GM12891 (cell line): Measurements from ENCODE around the gene MANF.

Experiments used
- DNase-seq: peaks from one replicate; pipeline ENCODE4 v3.0.0; 2011; ENCODE audit warnings: low spot score; ENCODE audit not compliant: insufficient read length
- FAIRE-seq: peaks from 2 replicates; lab custom pipeline; 2011; peaks lifted over from hg19 to GRCh38; lab: Jason Lieb, UNC
- PAX5 ChIP-seq: IDR thresholded peaks from 2 replicates; pipeline ENCODE4 v1.6.1; 2011; ENCODE audit warnings: low read length, moderate library complexity, mild to moderate bottlenecking; ENCODE audit not compliant: insufficient read depth, severe bottlenecking
- POLR2A ChIP-seq: IDR thresholded peaks from 2 replicates; pipeline ENCODE4 v1.6.1; 2011; ENCODE audit warnings: low read depth, low read length, control low read depth
- POLR2AphosphoS5 ChIP-seq: IDR thresholded peaks from 2 replicates; pipeline ENCODE4 v1.6.1; 2011; ENCODE audit warnings: low read depth, low read length, control low read depth
- POU2F2 ChIP-seq: IDR thresholded peaks from 2 replicates; pipeline ENCODE4 v1.6.1; 2011; ENCODE audit warnings: low read depth, mild to moderate bottlenecking, control low read depth, low read length, moderate library complexity
- SPI1 ChIP-seq: IDR thresholded peaks from 2 replicates; pipeline ENCODE4 v1.6.1; 2011; ENCODE audit warnings: low read depth, low read length, control low read depth
- TAF1 ChIP-seq: IDR thresholded peaks from 2 replicates; pipeline ENCODE4 v1.6.1; 2011; ENCODE audit warnings: low read depth, low read length, control low read depth

Gene MANF

GRCh38 chr3:51371943-51372557 is 13.0 kb upstream of the MANF start:
- FAIRE-seq: peak; percentile 81
- no peak for TF ChIP-seq PAX5
- TF ChIP-seq TAF1: no peak
- no peak for TF ChIP-seq SPI1
- no peak for TF ChIP-seq POLR2AphosphoS5
- no peak for TF ChIP-seq POLR2A
- no peak for TF ChIP-seq POU2F2
- no peak for DNase-seq

GRCh38 chr3:51373658-51374421 is 11.3 kb upstream of the MANF start:
- DNase-seq (no peak), FAIRE-seq (no peak)
- no peak for TF ChIP-seq POU2F2
- TF ChIP-seq POLR2AphosphoS5: no peak
- no peak for TF ChIP-seq POLR2A
- TF ChIP-seq SPI1: no peak
- TF ChIP-seq TAF1: no peak
- no peak for TF ChIP-seq PAX5

DNA sequence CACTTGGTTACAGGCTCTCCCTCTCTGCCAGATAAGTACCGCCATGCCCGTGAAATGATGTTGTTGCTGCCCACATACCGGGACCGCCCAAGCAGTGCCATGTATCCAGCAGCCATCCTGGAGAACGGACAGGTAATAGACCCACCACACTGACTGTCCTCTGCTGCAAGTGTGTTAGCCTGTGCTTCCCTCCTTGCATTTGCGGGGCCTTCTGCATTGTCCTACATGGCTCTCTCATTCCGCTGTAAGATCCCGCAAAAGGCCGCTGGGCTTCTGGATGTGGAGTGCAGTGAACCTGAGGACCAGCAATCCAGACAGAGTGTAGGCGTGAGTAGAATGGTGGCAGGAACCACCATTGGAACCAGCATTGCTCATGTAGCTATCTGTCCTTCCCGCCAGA is 10.6 kb upstream of the MANF start:
- FAIRE-seq: no peak
- DNase-seq: no peak
- TF ChIP-seq POLR2A (no peak), POLR2AphosphoS5 (no peak), POU2F2 (no peak), SPI1 (no peak), PAX5 (no peak), TAF1 (no peak)

DNA sequence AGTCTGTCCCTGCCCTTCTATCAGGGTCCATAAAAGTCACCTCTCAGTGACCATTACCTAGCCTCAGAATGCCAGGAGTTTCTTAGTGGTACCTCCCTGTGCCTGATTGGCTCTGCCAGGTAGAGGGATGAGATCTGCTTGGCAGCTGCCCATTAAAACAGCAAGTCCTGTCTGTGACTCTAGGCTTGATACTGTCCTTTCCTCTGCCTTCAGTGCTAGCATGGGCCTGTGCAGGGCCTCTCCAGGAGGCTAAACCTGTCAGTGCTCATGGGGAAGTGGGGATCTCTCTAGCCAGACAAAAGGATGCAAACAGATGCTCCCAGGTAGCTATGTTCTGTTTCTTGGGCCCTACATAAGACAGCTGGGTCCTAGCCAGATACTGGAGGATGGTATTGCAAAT is 10.0 kb upstream of the MANF start:
- DNase-seq (no peak), FAIRE-seq (no peak)
- TF ChIP-seq PAX5 (no peak), SPI1 (no peak), POLR2A (no peak), POU2F2 (no peak), TAF1 (no peak), POLR2AphosphoS5 (no peak)

DNA sequence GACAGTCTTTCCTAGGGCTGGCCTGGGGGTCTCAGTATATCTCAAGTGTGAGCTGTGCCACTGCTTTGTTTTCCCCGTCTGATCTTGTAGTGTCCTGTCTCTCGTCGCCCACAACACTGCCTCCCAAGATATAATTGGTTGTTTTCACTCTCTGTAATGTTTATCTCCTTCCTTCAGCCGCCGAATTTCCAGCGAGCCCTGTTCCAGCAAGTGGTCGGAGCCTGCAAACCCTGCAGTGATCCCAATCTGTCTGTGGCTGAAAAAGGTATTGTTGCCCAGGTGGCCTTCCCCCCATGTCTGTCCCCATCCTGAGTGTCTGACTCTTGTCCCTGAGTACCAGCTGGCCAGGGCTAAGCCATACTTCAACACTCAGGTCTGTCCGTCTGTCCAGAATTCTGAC is 9.5 kb upstream of the MANF start:
- DNase-seq (no peak), FAIRE-seq (no peak)
- TF ChIP-seq TAF1 (no peak), POLR2A (no peak), POU2F2 (no peak), PAX5 (no peak), SPI1 (no peak), POLR2AphosphoS5 (no peak)

DNA sequence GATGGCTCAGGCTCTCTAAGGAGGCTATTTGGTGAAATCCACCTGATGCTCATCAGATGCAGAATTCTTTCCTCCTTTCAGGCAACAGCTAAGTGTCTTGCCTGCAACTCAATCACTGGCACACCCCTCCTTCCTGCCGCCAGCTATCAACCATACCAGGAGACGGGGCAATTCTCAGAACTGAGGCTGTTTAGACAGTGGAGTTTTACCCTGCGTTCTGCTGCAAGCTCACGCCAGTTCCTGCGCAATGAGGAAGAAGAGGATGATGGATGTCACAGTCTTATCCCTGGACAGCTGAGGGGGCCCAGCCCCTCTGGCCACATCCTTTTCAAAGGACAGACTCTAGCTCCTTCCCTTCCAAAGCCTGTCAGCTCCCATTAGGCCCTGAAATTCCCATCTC is 7.0 kb upstream of the MANF start:
- TF ChIP-seq PAX5: no peak
- TF ChIP-seq POU2F2: no peak
- TF ChIP-seq TAF1: no peak
- TF ChIP-seq POLR2AphosphoS5: no peak
- no peak for TF ChIP-seq SPI1
- TF ChIP-seq POLR2A: no peak
- DNase-seq (no peak), FAIRE-seq (no peak)

GRCh38 chr3:51378726-51379125 is 6.4 kb upstream of the MANF start:
- no peak for DNase-seq
- FAIRE-seq: no peak
- no peak for TF ChIP-seq POU2F2
- TF ChIP-seq PAX5: no peak
- TF ChIP-seq TAF1: no peak
- TF ChIP-seq POLR2A: no peak
- TF ChIP-seq SPI1: no peak
- TF ChIP-seq POLR2AphosphoS5: no peak

DNA sequence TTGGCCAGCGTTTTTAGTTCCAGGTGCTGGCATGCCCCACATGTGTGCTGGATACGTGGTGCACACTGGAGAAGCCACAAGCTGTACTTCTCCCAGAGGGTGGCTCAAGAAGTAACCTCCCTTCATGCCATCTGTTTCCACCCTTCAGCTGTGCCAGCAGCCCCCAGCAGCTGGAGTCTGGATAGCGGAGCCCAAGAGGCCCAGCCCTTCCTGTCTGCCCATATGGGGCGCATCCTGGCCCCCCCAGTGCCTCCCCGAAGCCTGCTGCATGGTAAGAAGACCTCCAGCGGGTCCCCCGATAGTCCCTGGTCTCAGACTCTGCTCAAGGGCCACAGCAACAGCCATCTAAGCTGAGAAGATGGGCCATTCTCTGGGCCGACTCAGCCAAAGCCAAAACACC is 5.8 kb upstream of the MANF start:
- DNase-seq (no peak), FAIRE-seq (no peak)
- TF ChIP-seq PAX5 (no peak), SPI1 (no peak), POLR2AphosphoS5 (no peak), POU2F2 (no peak), TAF1 (no peak), POLR2A (no peak)

GRCh38 chr3:51379746-51380455 is 5.2 kb upstream of the MANF start:
- DNase-seq (no peak), FAIRE-seq (no peak)
- TF ChIP-seq PAX5 (no peak), SPI1 (no peak), POLR2A (no peak), POLR2AphosphoS5 (no peak), TAF1 (no peak), POU2F2 (no peak)
